Measurements from ENCODE around the gene CHCHD3.

DNA sequence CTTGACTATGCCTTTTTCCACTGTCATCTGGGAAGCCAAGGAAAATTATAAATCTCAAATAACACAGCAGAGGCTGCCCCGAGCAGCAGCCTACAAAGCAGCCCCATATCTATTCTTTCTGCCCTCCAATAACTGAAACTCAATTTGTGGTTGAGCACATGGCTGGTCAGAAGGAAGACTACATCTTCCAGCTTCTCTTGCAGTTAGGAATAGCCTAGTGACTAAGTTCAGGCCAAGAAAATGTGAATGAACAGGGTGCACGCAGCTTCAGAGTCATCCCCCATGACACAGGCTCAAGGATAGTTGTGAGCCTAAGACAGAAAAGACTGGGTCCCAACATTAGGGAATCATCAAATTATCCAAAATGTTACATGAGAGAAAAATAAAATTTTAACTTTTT is 42.3 kb downstream of the CHCHD3 start:
- TF ChIP-seq POLR2A (IDR thresholded peaks at IDR 0.05; ENCODE audit: low read depth, low read length) (no peak), TAF1 (IDR thresholded peaks at IDR 0.05; ENCODE audit: low read depth, low read length) (no peak), POLR2AphosphoS5 (IDR thresholded peaks at IDR 0.05; ENCODE audit: low read depth, low read length) (no peak), SPI1 (IDR thresholded peaks at IDR 0.05; ENCODE audit: low read depth, low read length) (no peak), PAX5 (IDR thresholded peaks at IDR 0.05; ENCODE audit: insufficient read depth, low read length, severe bottlenecking) (no peak)
